Nephron (organoid): ENCODE results near the gene ASMTL.

Source experiments
- H3K27ac Mint-ChIP-seq, 3 experiments: 2 replicates each; pipeline ENCODE4 v1.8.0; 2020; ENCODE audit warnings: mixed read lengths in 3 of 3, mild to moderate bottlenecking in 2 of 3, moderate library complexity in 1 of 3
- H3K27me3 Mint-ChIP-seq: 2 replicates; pipeline ENCODE4 v1.8.0; 2021; ENCODE audit warnings: low read depth, mild to moderate bottlenecking, moderate library complexity, mixed read lengths
- H3K36me3 Mint-ChIP-seq: 2 replicates; pipeline ENCODE4 v1.8.0; 2020; ENCODE audit warnings: low read depth, mixed read lengths
- H3K4me1 Mint-ChIP-seq: 2 replicates; pipeline ENCODE4 v1.8.0; 2020; ENCODE audit warnings: mixed read lengths
- H3K4me3 Mint-ChIP-seq, 3 experiments: 2 replicates each; pipeline ENCODE4 v1.8.0; 2020; ENCODE audit warnings: mild to moderate bottlenecking in 3 of 3, mixed read lengths in 3 of 3, moderate library complexity in 2 of 3
- H3K9me3 Mint-ChIP-seq: 2 replicates; pipeline ENCODE4 v1.8.0; 2020; ENCODE audit warnings: mixed read lengths
- TF ChIP-seq, protein P1 (sequence below), 3 experiments: fragments of 200-600 bp; sonication (generic); IDR thresholded peaks; one replicate each; pipeline ENCODE4 v1.5.0; 2021; ENCODE audit warnings: antibody characterized with exemption in 3 of 3; ENCODE audit not compliant: unreplicated experiment in 3 of 3

ASMTL gene

GRCh38 chrX:1387141-1387776, 65.5 kb downstream of the ASMTL start:
- peaks cover 4% of the 10 kb centered on the region for H3K27me3 Mint-ChIP-seq
- H3K36me3 Mint-ChIP-seq: peaks cover 78% of the 10 kb centered on the region
- TF ChIP-seq, protein P1, sequence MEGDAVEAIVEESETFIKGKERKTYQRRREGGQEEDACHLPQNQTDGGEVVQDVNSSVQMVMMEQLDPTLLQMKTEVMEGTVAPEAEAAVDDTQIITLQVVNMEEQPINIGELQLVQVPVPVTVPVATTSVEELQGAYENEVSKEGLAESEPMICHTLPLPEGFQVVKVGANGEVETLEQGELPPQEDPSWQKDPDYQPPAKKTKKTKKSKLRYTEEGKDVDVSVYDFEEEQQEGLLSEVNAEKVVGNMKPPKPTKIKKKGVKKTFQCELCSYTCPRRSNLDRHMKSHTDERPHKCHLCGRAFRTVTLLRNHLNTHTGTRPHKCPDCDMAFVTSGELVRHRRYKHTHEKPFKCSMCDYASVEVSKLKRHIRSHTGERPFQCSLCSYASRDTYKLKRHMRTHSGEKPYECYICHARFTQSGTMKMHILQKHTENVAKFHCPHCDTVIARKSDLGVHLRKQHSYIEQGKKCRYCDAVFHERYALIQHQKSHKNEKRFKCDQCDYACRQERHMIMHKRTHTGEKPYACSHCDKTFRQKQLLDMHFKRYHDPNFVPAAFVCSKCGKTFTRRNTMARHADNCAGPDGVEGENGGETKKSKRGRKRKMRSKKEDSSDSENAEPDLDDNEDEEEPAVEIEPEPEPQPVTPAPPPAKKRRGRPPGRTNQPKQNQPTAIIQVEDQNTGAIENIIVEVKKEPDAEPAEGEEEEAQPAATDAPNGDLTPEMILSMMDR (IDR thresholded peaks at IDR 0.05; ENCODE audit: unreplicated experiment in 3 of 3): no peak
- H3K27ac Mint-ChIP-seq: no peak overlapping the region
- H3K9me3 Mint-ChIP-seq: no peaks in the 10 kb centered on the region
- peak overlapping the region; percentile 68 to 79 (median 70) for H3K4me3 Mint-ChIP-seq
- H3K4me1 Mint-ChIP-seq: peaks cover 6% of the 10 kb centered on the region

DNA sequence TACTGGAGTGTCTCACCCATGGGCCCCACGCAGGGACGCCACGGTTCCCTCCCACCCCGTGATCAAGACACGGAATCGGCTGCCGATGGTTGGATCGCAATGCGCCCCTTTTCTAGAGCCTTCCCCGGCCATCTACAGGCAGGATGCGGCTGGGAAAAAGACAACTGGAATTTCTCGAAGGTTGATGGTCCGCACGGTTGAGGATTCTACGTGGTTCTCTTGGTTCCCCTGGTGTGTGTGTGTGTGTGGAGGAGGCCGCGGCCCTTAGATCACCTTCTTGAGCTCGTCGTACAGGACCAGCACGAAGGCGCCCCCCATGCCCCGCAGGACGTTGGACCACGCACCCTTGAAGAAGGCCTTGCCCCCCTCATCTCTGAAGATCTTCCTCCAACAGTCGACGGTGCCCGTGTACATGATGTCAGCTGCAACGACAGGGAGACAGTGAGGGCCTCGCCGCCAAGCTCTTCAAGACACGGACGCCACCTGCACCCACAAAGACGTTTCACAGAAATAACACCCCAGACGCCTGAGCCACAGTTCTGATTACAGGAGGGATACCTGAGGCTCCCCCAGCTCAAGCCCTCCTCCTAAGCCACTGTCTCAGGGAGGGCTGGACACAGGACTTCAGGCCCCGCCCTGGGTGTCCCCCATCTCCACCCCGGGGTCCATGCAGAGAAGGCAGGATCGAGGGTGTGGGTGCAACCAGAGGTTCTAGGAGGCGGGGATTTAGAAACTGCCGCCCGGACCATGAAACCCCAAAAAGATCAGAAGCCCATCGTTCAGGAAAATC, 66.2 kb downstream of the ASMTL start:
- Mint-ChIP-seq H3K27me3 (peaks cover 4% of the 10 kb centered on the region), H3K4me3 (peak overlapping the region in 1 of 3 experiments; percentile 42), H3K4me1 (peaks cover 6% of the 10 kb centered on the region), H3K36me3 (peaks cover 80% of the 10 kb centered on the region), H3K9me3 (no peaks in the 10 kb centered on the region), H3K27ac (no peak overlapping the region)
- TF ChIP-seq, protein P1 (IDR thresholded peaks at IDR 0.05; ENCODE audit: unreplicated experiment in 3 of 3): no peak

DNA sequence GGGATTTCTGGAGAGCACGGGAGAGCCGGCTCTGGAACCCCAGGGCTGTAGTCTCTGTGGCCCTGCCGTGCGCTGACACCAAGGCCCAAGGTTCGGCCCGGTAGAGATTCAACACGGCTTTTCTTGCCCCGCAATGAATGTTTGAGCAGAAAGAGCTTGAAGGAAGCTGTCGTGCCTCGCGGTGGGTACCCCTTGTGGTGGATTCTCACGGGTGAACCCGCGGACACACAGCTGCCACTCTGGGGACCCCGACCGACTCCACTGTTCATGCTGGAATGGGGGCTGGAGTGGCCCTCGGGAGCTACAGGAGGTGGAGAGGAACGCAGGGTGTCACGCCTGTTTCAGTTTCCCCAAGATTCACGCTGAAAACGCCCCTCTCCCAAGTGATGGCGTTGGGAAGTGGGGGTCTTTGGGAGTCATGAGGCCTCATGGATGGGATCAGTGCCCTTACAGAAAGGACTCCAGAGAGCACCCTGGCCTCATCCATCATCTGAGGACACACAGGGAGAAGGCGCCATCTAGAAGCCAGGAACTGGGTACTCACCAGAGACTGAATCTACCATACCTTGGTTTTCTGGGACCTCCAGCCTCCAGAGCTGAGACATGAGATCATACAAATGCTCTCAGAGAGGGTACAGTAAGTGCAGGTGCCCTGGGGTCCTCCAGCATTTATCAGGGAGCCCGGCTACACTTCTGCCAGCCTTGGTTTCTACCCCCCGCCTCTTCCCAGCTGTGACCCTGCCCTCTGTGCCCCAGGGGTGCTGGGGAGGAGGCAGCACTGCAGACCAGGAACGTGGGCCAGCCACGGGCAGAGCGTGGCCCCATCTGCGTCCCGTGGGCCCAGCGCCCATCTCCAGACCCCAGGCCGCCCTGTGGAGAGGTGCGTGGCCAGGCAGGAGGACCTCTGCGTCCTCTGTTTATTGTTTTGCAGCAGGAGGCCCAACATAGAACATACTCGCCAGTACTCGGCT, 67.2 kb downstream of the ASMTL start:
- no peaks in the 10 kb centered on the region for H3K9me3 Mint-ChIP-seq
- no peak overlapping the region for H3K27ac Mint-ChIP-seq
- peaks cover 6% of the 10 kb centered on the region for H3K4me1 Mint-ChIP-seq
- no peak overlapping the region for H3K4me3 Mint-ChIP-seq
- peaks cover 72% of the 10 kb centered on the region for H3K36me3 Mint-ChIP-seq
- H3K27me3 Mint-ChIP-seq: peaks cover 4% of the 10 kb centered on the region
- TF ChIP-seq, protein P1 (IDR thresholded peaks at IDR 0.05; ENCODE audit: unreplicated experiment in 3 of 3): no peak

DNA sequence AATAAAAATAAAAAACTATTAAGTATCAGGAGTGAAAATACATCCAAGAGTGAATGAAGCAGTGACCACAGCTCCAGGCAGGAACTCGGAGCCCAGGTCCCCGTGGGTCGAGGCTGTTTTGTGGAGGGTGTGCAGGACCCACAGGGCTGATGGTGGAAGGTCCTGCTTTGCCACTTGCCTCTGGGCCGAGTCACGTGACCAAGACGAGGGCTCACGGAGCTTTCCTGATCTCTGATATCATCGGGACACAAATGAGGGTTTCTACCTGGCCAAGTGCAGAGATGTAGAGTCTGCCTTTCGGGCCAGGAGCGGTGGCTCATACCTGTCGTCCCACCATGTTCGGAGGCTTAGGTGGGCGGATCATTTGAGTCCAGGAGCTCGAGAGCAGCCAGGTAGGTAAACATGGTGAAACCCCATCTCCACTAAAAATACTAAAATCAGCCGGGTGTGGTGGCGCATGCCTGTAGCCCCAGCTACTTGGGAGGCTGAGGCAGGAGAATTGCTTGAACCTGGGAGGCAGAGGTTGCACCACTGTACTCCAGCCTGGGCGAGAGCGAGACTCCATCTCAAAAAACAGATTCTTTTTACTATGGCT, 68.0 kb downstream of the ASMTL start:
- H3K27ac Mint-ChIP-seq: no peak overlapping the region
- TF ChIP-seq, protein P1 (IDR thresholded peaks at IDR 0.05; ENCODE audit: unreplicated experiment in 3 of 3): no peak
- peaks cover 4% of the 10 kb centered on the region for H3K27me3 Mint-ChIP-seq

DNA sequence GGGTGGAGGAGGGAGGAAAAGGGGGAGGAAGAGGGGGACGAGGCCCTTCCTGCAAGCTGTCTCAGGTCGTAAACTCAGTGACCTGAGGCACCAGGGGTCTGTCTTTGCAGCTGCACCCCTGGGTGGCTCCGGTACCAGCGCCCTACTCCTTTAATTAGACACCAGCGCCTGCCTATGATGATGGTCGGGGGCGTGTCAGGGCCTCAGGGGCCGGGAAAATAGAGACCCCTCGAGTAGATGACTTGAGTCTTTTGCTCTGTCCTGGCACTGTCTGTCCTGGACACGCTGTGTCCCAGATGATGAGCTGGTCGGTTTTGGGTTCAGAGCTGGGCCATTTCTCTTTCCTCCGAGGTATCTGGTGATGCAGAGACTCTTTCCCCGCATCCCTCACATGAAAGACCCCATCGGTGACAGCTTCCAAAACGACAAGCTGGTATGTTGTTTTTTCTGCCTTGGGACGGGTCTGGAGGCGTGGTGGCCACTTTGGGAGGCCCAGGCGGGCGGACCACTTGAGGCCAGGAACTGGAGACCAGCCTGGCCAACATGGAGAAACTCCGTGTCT, 72.0 kb downstream of the ASMTL start:
- Mint-ChIP-seq H3K27ac (no peak overlapping the region), H3K4me3 (no peak overlapping the region), H3K4me1 (no peaks in the 10 kb centered on the region), H3K9me3 (no peaks in the 10 kb centered on the region), H3K27me3 (no peaks in the 10 kb centered on the region), H3K36me3 (peaks cover 28% of the 10 kb centered on the region)
- TF ChIP-seq, protein P1 (IDR thresholded peaks at IDR 0.05; ENCODE audit: unreplicated experiment in 3 of 3): no peak

More for the DNA sequence above, 68.0 kb downstream of the ASMTL start:
- Mint-ChIP-seq H3K4me1 (peaks cover 6% of the 10 kb centered on the region), H3K4me3 (no peak overlapping the region), H3K9me3 (no peaks in the 10 kb centered on the region), H3K36me3 (peaks cover 64% of the 10 kb centered on the region)
